Measurements from ENCODE around the gene POLR1A.

Gene POLR1A

DNA sequence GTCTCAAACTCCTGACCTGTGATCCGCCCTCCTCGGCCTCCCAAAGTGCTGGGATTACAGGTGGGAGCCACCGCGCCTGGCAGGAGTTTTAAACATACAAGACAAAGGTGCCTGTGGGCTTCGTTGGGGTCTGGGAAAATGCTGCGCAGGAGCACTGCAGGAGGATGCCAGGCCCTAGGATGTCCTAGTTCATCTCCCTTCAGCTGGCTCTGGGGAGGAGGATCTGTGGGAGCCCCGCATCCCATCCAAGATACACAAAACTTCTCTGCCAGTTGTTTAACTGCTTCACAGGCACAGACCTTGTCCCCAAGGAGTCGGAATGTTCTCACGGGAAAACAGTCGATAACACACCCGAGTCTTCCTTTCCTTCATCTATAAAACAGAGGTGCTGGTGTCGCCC lies 89.1 kb downstream of the POLR1A start:
- TF ChIP-seq MYC (IDR thresholded peaks at IDR 0.05; ENCODE audit: low read depth, low read length) = no peak
- TF ChIP-seq, protein P1, sequence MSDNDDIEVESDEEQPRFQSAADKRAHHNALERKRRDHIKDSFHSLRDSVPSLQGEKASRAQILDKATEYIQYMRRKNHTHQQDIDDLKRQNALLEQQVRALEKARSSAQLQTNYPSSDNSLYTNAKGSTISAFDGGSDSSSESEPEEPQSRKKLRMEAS (IDR thresholded peaks at IDR 0.05; ENCODE audit: low read depth, low read length) = no peak
- TF ChIP-seq, protein P2, sequence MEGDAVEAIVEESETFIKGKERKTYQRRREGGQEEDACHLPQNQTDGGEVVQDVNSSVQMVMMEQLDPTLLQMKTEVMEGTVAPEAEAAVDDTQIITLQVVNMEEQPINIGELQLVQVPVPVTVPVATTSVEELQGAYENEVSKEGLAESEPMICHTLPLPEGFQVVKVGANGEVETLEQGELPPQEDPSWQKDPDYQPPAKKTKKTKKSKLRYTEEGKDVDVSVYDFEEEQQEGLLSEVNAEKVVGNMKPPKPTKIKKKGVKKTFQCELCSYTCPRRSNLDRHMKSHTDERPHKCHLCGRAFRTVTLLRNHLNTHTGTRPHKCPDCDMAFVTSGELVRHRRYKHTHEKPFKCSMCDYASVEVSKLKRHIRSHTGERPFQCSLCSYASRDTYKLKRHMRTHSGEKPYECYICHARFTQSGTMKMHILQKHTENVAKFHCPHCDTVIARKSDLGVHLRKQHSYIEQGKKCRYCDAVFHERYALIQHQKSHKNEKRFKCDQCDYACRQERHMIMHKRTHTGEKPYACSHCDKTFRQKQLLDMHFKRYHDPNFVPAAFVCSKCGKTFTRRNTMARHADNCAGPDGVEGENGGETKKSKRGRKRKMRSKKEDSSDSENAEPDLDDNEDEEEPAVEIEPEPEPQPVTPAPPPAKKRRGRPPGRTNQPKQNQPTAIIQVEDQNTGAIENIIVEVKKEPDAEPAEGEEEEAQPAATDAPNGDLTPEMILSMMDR (IDR thresholded peaks at IDR 0.05; ENCODE audit: low read depth, low read length) = no peak
- TF ChIP-seq POLR2A (IDR thresholded peaks at IDR 0.05; ENCODE audit: extremely low read depth, insufficient read length) = no peak
- H3K4me3 ChIP-seq (ENCODE audit: low read depth, low read length) = no peak overlapping the region

DNA sequence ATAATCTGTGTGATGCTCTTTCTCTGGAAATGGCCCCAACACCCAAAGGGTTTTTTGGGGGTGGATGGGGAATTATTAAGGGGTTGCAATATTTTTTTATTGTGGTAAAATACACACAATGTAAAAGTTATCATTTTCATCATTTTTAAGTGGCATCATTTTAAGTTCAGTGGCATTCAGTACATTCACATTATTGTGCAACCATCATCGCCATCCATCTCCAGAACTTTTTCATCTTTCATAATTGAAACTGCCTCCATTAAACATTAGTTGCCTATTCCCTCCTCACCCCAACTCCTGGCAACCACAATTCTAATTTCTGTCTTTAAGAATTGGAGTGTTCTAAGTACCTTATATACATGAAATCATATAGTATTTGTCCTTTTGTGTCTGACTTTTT lies 90.0 kb downstream of the POLR1A start:
- DNase-seq (ENCODE audit: low read depth) = no peak
- TF ChIP-seq, protein P1 (IDR thresholded peaks at IDR 0.05; ENCODE audit: low read depth, low read length) = no peak
- TF ChIP-seq, protein P2 (IDR thresholded peaks at IDR 0.05; ENCODE audit: low read depth, low read length) = no peak
- TF ChIP-seq MYC (IDR thresholded peaks at IDR 0.05; ENCODE audit: low read depth, low read length) = no peak
- TF ChIP-seq POLR2A (IDR thresholded peaks at IDR 0.05; ENCODE audit: extremely low read depth, insufficient read length) = no peak
- no peak overlapping the region for H3K4me3 ChIP-seq (ENCODE audit: low read depth, low read length)

More for the DNA sequence above, 89.1 kb downstream of the POLR1A start:
- DNase-seq (ENCODE audit: low read depth) = no peak

DNA sequence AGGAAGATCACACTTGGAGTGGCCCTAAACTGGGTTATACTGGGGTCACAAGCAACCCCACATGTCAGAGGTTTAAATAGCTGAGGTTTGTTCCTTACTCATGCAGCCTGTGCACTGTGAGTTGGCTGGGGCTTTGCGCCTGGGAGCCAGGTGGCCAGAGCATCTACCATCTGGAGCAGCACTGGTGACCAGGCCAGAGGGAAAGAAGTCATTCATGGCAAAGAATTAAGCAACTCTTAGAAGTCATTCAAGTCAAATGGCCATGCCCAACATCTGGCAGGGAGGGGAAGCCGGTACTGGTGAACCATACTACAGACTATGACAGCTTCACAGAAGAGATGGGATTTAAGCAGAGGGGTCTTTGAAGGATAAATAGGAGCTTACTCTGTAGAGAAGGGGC lies 90.7 kb downstream of the POLR1A start:
- no peak for TF ChIP-seq MYC (IDR thresholded peaks at IDR 0.05; ENCODE audit: low read depth, low read length)
- no peak for DNase-seq (ENCODE audit: low read depth)
- no peak overlapping the region for H3K4me3 ChIP-seq (ENCODE audit: low read depth, low read length)

DNA sequence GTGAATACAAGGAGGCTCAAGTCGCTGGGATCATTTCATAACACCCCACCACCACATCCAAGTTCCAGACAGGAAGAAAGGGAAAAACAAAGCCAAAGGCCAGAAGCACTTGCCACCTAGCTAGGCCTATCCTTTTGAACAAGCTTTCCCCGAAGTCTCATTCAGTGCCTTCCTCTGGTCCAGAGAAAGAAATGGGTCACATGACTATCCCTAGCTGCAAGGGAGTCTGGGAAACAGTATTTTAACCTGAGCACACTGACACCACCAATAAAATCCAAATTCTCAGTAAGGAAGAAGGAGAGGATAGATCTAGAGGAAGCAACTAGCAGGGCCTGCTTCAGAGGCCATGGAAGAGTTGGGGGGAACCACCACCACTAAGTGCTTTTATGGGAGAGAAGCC lies 91.2 kb downstream of the POLR1A start:
- no peak overlapping the region for H3K4me3 ChIP-seq (ENCODE audit: low read depth, low read length)
- DNase-seq (ENCODE audit: low read depth) = no peak
- no peak for TF ChIP-seq POLR2A (IDR thresholded peaks at IDR 0.05; ENCODE audit: extremely low read depth, insufficient read length)
- TF ChIP-seq, protein P2 (IDR thresholded peaks at IDR 0.05; ENCODE audit: low read depth, low read length) = no peak
- TF ChIP-seq, protein P1 (IDR thresholded peaks at IDR 0.05; ENCODE audit: low read depth, low read length) = no peak
- TF ChIP-seq MYC (IDR thresholded peaks at IDR 0.05; ENCODE audit: low read depth, low read length) = no peak

DNA sequence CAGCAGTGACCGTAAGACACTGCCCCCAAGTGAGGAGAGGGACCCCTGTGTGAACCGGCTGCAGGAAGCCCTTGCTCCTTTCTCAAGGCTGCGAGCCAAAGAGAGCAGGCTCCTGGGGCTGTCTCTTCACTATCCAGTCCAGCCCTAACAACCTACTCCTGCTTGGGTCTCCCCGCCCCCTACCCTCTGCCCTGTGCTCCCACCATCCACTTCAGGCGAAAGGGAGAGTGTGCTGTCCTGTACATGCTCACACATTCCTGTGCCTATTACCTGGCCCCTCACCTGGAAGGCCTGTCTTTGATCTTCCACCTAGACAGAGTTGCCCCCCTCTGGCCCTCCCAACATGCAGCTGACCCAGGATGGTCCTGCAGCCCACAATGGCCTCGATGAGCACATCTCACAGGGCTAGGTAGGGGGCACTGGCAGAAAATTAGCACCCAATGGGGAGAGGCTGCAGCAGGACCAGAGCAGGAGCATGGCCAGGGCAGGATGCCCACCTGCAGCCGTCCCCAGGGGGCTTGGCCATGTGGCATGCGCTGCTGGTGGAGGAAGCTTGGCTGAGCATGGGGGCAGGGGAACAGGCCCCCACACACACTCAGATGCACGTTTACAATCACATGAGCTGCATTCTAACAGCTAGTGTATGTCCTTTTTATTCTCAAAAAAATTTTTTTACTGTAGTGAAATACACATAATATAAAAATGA lies 93.5 kb downstream of the POLR1A start:
- no peak for DNase-seq (ENCODE audit: low read depth)
- no peak overlapping the region for H3K4me3 ChIP-seq (ENCODE audit: low read depth, low read length)
- TF ChIP-seq, protein P1 (IDR thresholded peaks at IDR 0.05; ENCODE audit: low read depth, low read length) = no peak
- TF ChIP-seq, protein P2 (IDR thresholded peaks at IDR 0.05; ENCODE audit: low read depth, low read length) = no peak
- no peak for TF ChIP-seq MYC (IDR thresholded peaks at IDR 0.05; ENCODE audit: low read depth, low read length)

DNA sequence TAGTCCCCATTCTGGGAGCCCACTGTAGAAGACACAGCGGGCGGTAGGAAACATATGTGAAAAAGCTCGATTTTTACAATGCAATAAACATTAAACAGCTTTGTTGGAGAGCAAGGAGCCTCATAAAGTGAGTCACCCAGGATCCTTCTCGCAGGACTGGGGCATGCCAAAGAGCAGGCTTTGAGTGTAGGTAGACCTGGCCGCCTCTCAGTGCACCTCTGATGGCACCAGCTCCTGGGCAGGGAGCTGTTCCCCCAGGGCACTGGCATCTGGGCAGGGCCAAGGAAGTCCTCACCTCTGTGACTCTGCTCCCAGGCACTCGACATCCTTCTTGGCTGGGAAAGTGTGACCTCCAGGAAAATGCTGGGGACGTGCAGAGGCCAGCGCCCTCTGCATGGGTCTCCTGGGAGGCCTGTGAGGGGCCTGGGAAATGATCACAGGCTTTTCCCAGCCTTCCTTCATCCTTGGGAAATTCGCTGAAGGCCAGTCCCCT lies 94.2 kb downstream of the POLR1A start:
- H3K4me3 ChIP-seq (ENCODE audit: low read depth, low read length) = no peak overlapping the region
- no peak for DNase-seq (ENCODE audit: low read depth)
- no peak for TF ChIP-seq POLR2A (IDR thresholded peaks at IDR 0.05; ENCODE audit: extremely low read depth, insufficient read length)
- TF ChIP-seq, protein P2 (IDR thresholded peaks at IDR 0.05; ENCODE audit: low read depth, low read length) = no peak
- TF ChIP-seq MYC (IDR thresholded peaks at IDR 0.05; ENCODE audit: low read depth, low read length) = no peak
- TF ChIP-seq, protein P1 (IDR thresholded peaks at IDR 0.05; ENCODE audit: low read depth, low read length) = no peak

Data from NB4 (cell line).